OCI-LY3 (cell line): ENCODE results near the gene SLC25A10.
"Not testable (repeated sequence)": the region's sequence is repeated elsewhere in the genome, so short reads cannot be mapped to it uniquely, and the experiment has no call there.

ENCODE experiments used
- H2AFZ ChIP-seq: fragments of 200-600, 300-600 bp; shearing (Covaris generic); 2 replicates; pipeline ENCODE4 v1.6.0; 2014; ENCODE audit warnings: antibody characterized with exemption, low read depth, low read length
- H3K27ac ChIP-seq: fragments of 200-600, 300-600 bp; sonication (generic); 2 replicates; pipeline ENCODE4 v1.5.1; 2014; ENCODE audit warnings: mild to moderate bottlenecking, low read length, moderate library complexity, mixed read lengths
- H3K27me3 ChIP-seq: fragments of 200-600, 300-600 bp; sonication (generic); 2 replicates; pipeline ENCODE4 v1.6.1; 2014; ENCODE audit warnings: low read depth, low read length, mixed read lengths
- H3K36me3 ChIP-seq: fragments of 200-600, 300-600 bp; sonication (generic); replicated peaks from 2 replicates; pipeline ENCODE3; 2014; ENCODE audit warnings: low read depth, low read length, mixed read lengths
- H3K4me1 ChIP-seq: fragments of 300-600, 200-600 bp; sonication (generic); 2 replicates; pipeline ENCODE4 v1.6.1; 2014; ENCODE audit warnings: low read length, mixed read lengths
- H3K4me2 ChIP-seq: fragments of 200-600, 300-600 bp; sonication (generic); 2 replicates; pipeline ENCODE4 v1.6.1; 2014; ENCODE audit warnings: low read length, mixed read lengths
- H3K4me3 ChIP-seq: fragments of 300-600, 200-600 bp; sonication (generic); 2 replicates; pipeline ENCODE4 v1.5.1; 2014; ENCODE audit warnings: antibody characterized with exemption, mild to moderate bottlenecking, low read length, moderate library complexity
- H3K79me2 ChIP-seq: fragments of 300-600, 200-600 bp; shearing (Covaris generic); 2 replicates; pipeline ENCODE4 v1.6.1; 2014; ENCODE audit warnings: mild to moderate bottlenecking, low read length, mixed read lengths
- H3K9ac ChIP-seq: fragments of 300-600, 200-600 bp; shearing (Covaris generic); 2 replicates; pipeline ENCODE4 v1.6.0; 2014; ENCODE audit warnings: mild to moderate bottlenecking, low read length, moderate library complexity
- H3K9me3 ChIP-seq: fragments of 200-600, 300-600 bp; shearing (Covaris generic); 2 replicates; pipeline ENCODE4 v1.6.1; 2014; ENCODE audit warnings: low read length, mixed read lengths; ENCODE audit not compliant: insufficient read depth
- H4K20me1 ChIP-seq: fragments of 200-600, 300-600 bp; sonication (generic); 2 replicates; pipeline ENCODE4 v1.6.1; 2016; ENCODE audit warnings: low read length, mixed read lengths; ENCODE audit not compliant: insufficient read depth
- EZH2phosphoT487 ChIP-seq: fragments of 200-600 bp; shearing (Covaris generic); IDR thresholded peaks from 2 replicates; pipeline ENCODE4 v1.6.1; 2018; ENCODE audit warnings: antibody characterized with exemption, mixed run types, low read depth
- TF ChIP-seq, protein P1 (sequence below): fragments of 200-600, 300-600 bp; sonication (generic); IDR thresholded peaks from 2 replicates; pipeline ENCODE4 v1.5.1; 2014; ENCODE audit warnings: antibody characterized with exemption, low read length, low read depth

SLC25A10 gene

GRCh38 chr17:81673561-81674258 lies 38.4 kb upstream of the SLC25A10 start:
- H3K4me2 ChIP-seq = no peak overlapping the region
- no peaks in the 10 kb centered on the region for H3K9me3 ChIP-seq
- peaks cover 5% of the 10 kb centered on the region; the same call in 1 of the 2 replicates for H3K79me2 ChIP-seq
- H3K9ac ChIP-seq = no peak overlapping the region
- no peaks in the 10 kb centered on the region for H4K20me1 ChIP-seq
- no peak overlapping the region for H2AFZ ChIP-seq
- H3K27ac ChIP-seq = no peak overlapping the region
- no peak for TF ChIP-seq EZH2phosphoT487
- TF ChIP-seq, protein P1, sequence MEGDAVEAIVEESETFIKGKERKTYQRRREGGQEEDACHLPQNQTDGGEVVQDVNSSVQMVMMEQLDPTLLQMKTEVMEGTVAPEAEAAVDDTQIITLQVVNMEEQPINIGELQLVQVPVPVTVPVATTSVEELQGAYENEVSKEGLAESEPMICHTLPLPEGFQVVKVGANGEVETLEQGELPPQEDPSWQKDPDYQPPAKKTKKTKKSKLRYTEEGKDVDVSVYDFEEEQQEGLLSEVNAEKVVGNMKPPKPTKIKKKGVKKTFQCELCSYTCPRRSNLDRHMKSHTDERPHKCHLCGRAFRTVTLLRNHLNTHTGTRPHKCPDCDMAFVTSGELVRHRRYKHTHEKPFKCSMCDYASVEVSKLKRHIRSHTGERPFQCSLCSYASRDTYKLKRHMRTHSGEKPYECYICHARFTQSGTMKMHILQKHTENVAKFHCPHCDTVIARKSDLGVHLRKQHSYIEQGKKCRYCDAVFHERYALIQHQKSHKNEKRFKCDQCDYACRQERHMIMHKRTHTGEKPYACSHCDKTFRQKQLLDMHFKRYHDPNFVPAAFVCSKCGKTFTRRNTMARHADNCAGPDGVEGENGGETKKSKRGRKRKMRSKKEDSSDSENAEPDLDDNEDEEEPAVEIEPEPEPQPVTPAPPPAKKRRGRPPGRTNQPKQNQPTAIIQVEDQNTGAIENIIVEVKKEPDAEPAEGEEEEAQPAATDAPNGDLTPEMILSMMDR = no peak
- H3K27me3 ChIP-seq = no peaks in the 10 kb centered on the region
- H3K4me1 ChIP-seq = no peaks in the 10 kb centered on the region
- H3K36me3 ChIP-seq = peaks cover 29% of the 10 kb centered on the region
- H3K4me3 ChIP-seq = no peak overlapping the region

DNA sequence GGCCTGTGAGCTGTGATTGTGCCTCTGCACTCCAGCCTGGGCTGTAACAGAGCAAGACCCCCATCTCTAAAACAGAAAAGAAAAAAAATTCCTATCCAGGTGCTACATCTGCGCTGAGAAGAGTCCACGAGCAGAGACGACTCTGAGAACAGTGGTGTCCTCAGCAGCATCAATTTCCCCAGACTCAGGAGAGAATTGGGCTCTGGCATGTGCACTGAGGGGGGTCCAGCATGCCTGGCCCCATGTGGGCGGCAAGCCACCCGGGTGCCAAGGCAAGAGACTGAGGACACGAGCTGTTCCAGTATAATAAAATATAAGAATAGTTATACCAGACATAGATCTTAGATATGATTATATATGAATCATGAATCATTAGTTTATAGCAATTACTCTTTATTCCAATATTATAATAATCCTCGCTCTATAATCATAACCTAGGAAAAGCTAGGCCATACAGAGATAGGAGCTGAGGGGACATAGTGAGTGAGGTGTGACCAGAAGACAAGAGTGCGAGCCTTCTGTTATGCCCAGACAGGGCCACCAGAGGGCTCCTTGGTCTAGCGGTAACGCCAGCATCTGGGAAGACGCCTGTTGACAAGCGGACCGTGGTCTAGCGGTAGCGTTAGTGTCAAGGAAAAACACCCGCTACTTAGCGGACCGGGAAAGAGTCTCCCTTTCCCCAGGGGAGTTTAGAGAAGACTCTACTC lies 36.4 kb upstream of the SLC25A10 start:
- H3K4me3 ChIP-seq, H3K4me2 ChIP-seq, H3K9ac ChIP-seq, H3K27ac ChIP-seq, H4K20me1 ChIP-seq, H2AFZ ChIP-seq, H3K79me2 ChIP-seq, H3K4me1 ChIP-seq, H3K27me3 ChIP-seq, H3K9me3 ChIP-seq: not testable (repeated sequence)
- peaks cover 19% of the 10 kb centered on the region for H3K36me3 ChIP-seq
- TF ChIP-seq, protein P1 = peak; percentile 21; the same call in 1 of the 2 replicates

GRCh38 chr17:81676906-81677305 lies 35.2 kb upstream of the SLC25A10 start:
- Histone ChIP-seq H3K27ac (no peak overlapping the region), H2AFZ (no peak overlapping the region), H3K4me3 (no peak overlapping the region), H4K20me1 (no peaks in the 10 kb centered on the region), H3K27me3 (no peaks in the 10 kb centered on the region), H3K36me3 (peaks cover 11% of the 10 kb centered on the region), H3K4me2 (no peak overlapping the region), H3K9ac (no peak overlapping the region), H3K9me3 (no peaks in the 10 kb centered on the region), H3K4me1 (no peaks in the 10 kb centered on the region), H3K79me2 (peaks cover 8% of the 10 kb centered on the region)
- TF ChIP-seq, protein P1 = no peak
- TF ChIP-seq EZH2phosphoT487 = no peak

GRCh38 chr17:81680150-81680549 lies 31.9 kb upstream of the SLC25A10 start:
- peaks cover 38% of the 10 kb centered on the region for H3K79me2 ChIP-seq
- TF ChIP-seq, protein P1 = no peak
- no peak for TF ChIP-seq EZH2phosphoT487
- no peak overlapping the region for H3K9ac ChIP-seq
- H3K36me3 ChIP-seq = peaks cover under 1% of the 10 kb centered on the region
- H3K9me3 ChIP-seq = no peaks in the 10 kb centered on the region
- no peak overlapping the region for H3K4me2 ChIP-seq
- H2AFZ ChIP-seq = no peak overlapping the region
- no peak overlapping the region for H3K27ac ChIP-seq
- no peaks in the 10 kb centered on the region for H3K27me3 ChIP-seq
- 0 out of 2 replicates have a peak, but pooled peaks cover under 1% of the 10 kb centered on the region for H4K20me1 ChIP-seq
- H3K4me3 ChIP-seq = no peak overlapping the region
- H3K4me1 ChIP-seq = peaks cover 13% of the 10 kb centered on the region
